Gastrocnemius medialis (tissue), 4 donors: ENCODE results near the gene SMIM1.

Experiments used
- CTCF ChIP-seq, 5 experiments: fragments of 450-650 bp in 3 of 5; fragments of 200-600 bp in 2 of 5; sonication (generic) in 2 of 5; IDR thresholded peaks in 4 of 5; conservative IDR thresholded peaks in 1 of 5; 1 replicate in 4 of 5; 2 replicates in 1 of 5; pipeline ENCODE4 v1.5.1; 2016 to 2019; ENCODE audit warnings: antibody characterized with exemption in 5 of 5, mild to moderate bottlenecking in 3 of 5, moderate library complexity in 3 of 5
- POLR2A ChIP-seq, 2 donors: fragments of 450-650 bp; IDR thresholded peaks; one replicate each; pipeline ENCODE4 v1.6.1; 2017; ENCODE audit warnings: antibody characterized with exemption in 2 of 2, mild to moderate bottlenecking in 2 of 2, moderate library complexity in 2 of 2

GRCh38 chr1:3733883-3734589 is 38.5 kb upstream of the SMIM1 start:
- no peak for TF ChIP-seq CTCF (IDR thresholded peaks at IDR 0.05 in 4 of 5, conservative IDR thresholded peaks at IDR 0.05 in 1 of 5)
- no peak for TF ChIP-seq POLR2A (IDR thresholded peaks at IDR 0.05)
